A673 (cell line): ENCODE data around the gene SLC38A3. TPM values are rescaled to one million over a fixed set of nuclear protein-coding genes. Genes with fewer than 3 reads are reported as not detected.

Experiments used
- BruUV-seq: library from RNA; stranded (reverse); fragments of 400-500 nt; replicated peaks from 2 replicates; lab custom pipeline; 2021; lab: Mats Ljungman, UMichigan
- CTCF ChIA-PET: fragments of 300-600 bp; sonication (Branson Sonifier 250); formaldehyde crosslinking; loops from one replicate; lab custom pipeline; 2022; ENCODE audit warnings: antibody characterized with exemption; lab: Charles Lee
- POLR2A ChIA-PET: fragments of 300-600 bp; sonication (Branson Sonifier 250); formaldehyde crosslinking; loops from one replicate; lab custom pipeline; 2022; ENCODE audit warnings: antibody characterized with exemption; ENCODE audit not compliant: low non-redundant PET; lab: Charles Lee
- DNase-seq: peaks from one replicate; pipeline ENCODE4 v3.0.0-alpha.2; 2015; ENCODE audit warnings: low spot score
- H3K27ac ChIP-seq: fragments of 200-600 bp; sonication (generic); 2 replicates; pipeline ENCODE4 v1.5.1; 2016; ENCODE audit warnings: mixed run types, low read depth, mild to moderate bottlenecking, mixed read lengths, antibody characterized with exemption, low read length; ENCODE audit not compliant: poor library complexity, severe bottlenecking
- H3K27me3 ChIP-seq: fragments of 200-600 bp; sonication (generic); replicated peaks from 2 replicates; pipeline ENCODE4 v1.6.1; 2017; ENCODE audit warnings: mixed run types, low read depth, mild to moderate bottlenecking, mixed read lengths, antibody characterized with exemption, low read length; ENCODE audit not compliant: insufficient read depth, poor library complexity
- H3K36me3 ChIP-seq: fragments of 200-600 bp; sonication (generic); 2 replicates; pipeline ENCODE4 v1.6.1; 2016; ENCODE audit warnings: mixed run types, mild to moderate bottlenecking, mixed read lengths, antibody characterized with exemption, low read length; ENCODE audit not compliant: insufficient read depth, poor library complexity, severe bottlenecking
- H3K4me1 ChIP-seq: fragments of 200-600 bp; sonication (generic); 2 replicates; pipeline ENCODE4 v1.6.1; 2017; ENCODE audit warnings: mixed run types, mild to moderate bottlenecking, mixed read lengths, antibody characterized with exemption, low read length; ENCODE audit not compliant: insufficient read depth, poor library complexity, severe bottlenecking
- H3K4me3 ChIP-seq: fragments of 200-600 bp; sonication (generic); 2 replicates; pipeline ENCODE4 v1.5.1; 2016; ENCODE audit warnings: low read depth, mixed run types, mild to moderate bottlenecking, mixed read lengths, low read length; ENCODE audit not compliant: poor library complexity, severe bottlenecking
- H3K9me3 ChIP-seq: fragments of 200-600 bp; sonication (generic); 2 replicates; pipeline ENCODE4 v1.6.1; 2016; ENCODE audit warnings: mixed run types, low read depth, mild to moderate bottlenecking, mixed read lengths, antibody characterized with exemption, low read length; ENCODE audit not compliant: poor library complexity, severe bottlenecking
- CTCF ChIP-seq: fragments of 300-800, 200-600 bp; sonication (generic); conservative IDR thresholded peaks from 2 replicates; pipeline ENCODE4 v1.5.1; 2017; ENCODE audit warnings: low read depth, mild to moderate bottlenecking, antibody characterized with exemption, low read length, moderate library complexity, mixed read lengths
- EZH2 ChIP-seq: fragments of 200-600 bp; sonication (generic); IDR thresholded peaks from 2 replicates; pipeline ENCODE4 v1.6.1; 2017; ENCODE audit warnings: borderline replicate concordance, low read depth, mild to moderate bottlenecking, mixed read lengths, antibody characterized with exemption, low read length; ENCODE audit not compliant: poor library complexity, severe bottlenecking
- intact Hi-C: fragments of 100-400 bp; cut with micrococcal nuclease; formaldehyde crosslinking; loops from one replicate; pipeline ENCODE4 v1.10.0; 2022; ENCODE audit not compliant: unreplicated experiment
- total RNA-seq: library from RNA; stranded (reverse); gene quantifications from 2 replicates; pipeline ENCODE4 v1.2.3, GENCODE V29; 2021

The SLC38A3 gene
- total RNA-seq, 1 experiment from 2014 or later = not detected

- no TSS peak for BruUV-seq
- Histone ChIP-seq H3K27me3 (no peaks in the 10 kb centered on the region), H3K4me1 (peaks cover 14% of the 10 kb centered on the region), H3K36me3 (no peaks in the 10 kb centered on the region), H3K9me3 (no peaks in the 10 kb centered on the region), H3K27ac (no peak overlapping the region), H3K4me3 (no peak overlapping the region)
- ChIA-PET POLR2A (no interaction called here), CTCF (no interaction called here)
- intact Hi-C loops = no loop called here
- DNase-seq = no peak
- TF ChIP-seq CTCF (no peak), EZH2 (no peak)
These were observed 44.5 kb upstream of the SLC38A3 start for GRCh38 chr3:50160561-50160983.

- H3K27ac ChIP-seq = no peak overlapping the region
These were observed 43.8 kb upstream of the SLC38A3 start for GRCh38 chr3:50161320-50161719.

GRCh38 chr3:50162034-50162883 is 42.8 kb upstream of the SLC38A3 start:
- ChIA-PET CTCF (no interaction called here), POLR2A (no interaction called here)
- intact Hi-C loops = no loop called here
- Histone ChIP-seq H3K4me3 (no peak overlapping the region), H3K27me3 (no peaks in the 10 kb centered on the region), H3K4me1 (peaks cover 30% of the 10 kb centered on the region), H3K36me3 (no peaks in the 10 kb centered on the region), H3K9me3 (no peaks in the 10 kb centered on the region), H3K27ac (no peak overlapping the region)
- DNase-seq = no peak
- no peak for TF ChIP-seq CTCF
- TF ChIP-seq EZH2 = no peak
- no TSS peak for BruUV-seq

More at GRCh38 chr3:50161320-50161719, 43.8 kb upstream of the SLC38A3 start:
- H3K4me1 ChIP-seq = peaks cover 21% of the 10 kb centered on the region
- no peak overlapping the region for H3K4me3 ChIP-seq
- no peaks in the 10 kb centered on the region for H3K36me3 ChIP-seq
- no peaks in the 10 kb centered on the region for H3K27me3 ChIP-seq
- BruUV-seq = no TSS peak
- no peaks in the 10 kb centered on the region for H3K9me3 ChIP-seq
- intact Hi-C loops = no loop called here
- no peak for TF ChIP-seq EZH2
- no peak for TF ChIP-seq CTCF
- POLR2A ChIA-PET = no interaction called here
- CTCF ChIA-PET = no interaction called here
- no peak for DNase-seq
